NCI-H524 treated with DMSO at 0.1 percent for 48 hours (cell line): ENCODE measurements around the gene GABBR2.
"Not testable (repeated sequence)": the region's sequence is repeated elsewhere in the genome, so short reads cannot be mapped to it uniquely, and the experiment has no call there.

ENCODE experiments used
- DNase-seq: peaks from one replicate; lab custom pipeline; 2025; lab: John Stamatoyannopoulos, UW

GABBR2 gene

GRCh38 chr9:98686961-98687855, 21.5 kb downstream of the GABBR2 start:
- no peak for DNase-seq

- peak; percentile 62 for DNase-seq
These were observed 23.9 kb downstream of the GABBR2 start for GRCh38 chr9:98684816-98685215.

DNA sequence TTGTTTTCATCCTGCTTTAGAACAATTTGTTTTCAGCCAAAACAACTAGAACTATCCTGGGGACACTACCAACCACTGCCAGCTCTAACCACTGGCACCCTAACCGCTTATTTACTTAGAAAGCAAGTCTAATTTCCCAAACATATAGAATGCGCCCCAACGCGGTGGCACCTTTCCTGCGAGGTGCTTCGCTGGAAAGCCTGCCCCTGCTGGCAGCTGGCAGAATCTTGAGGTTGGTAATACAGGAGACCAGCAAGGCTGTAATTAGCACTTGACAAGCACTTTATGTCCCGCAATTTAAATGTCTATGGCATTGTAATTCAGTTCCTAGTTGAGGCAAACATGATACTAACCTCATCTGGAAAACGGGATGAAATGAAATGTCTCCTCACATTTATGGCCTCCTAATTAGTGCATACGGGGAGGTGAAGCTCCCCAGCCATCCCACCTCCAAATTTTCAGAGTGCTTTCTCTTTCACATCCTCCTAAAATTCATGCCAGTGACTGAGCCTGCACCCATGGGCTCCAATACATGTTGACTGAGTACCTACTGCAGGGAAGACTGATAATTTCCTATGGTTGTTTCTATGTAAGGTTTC, 30.4 kb downstream of the GABBR2 start:
- DNase-seq, result no peak

- no peak for DNase-seq
These were observed 35.1 kb downstream of the GABBR2 start for GRCh38 chr9:98673681-98674080.

- DNase-seq, result no peak
These were observed 41.6 kb downstream of the GABBR2 start for GRCh38 chr9:98667005-98667640.

GRCh38 chr9:98665501-98665900, 43.2 kb downstream of the GABBR2 start:
- no peak for DNase-seq

- no peak for DNase-seq
These were observed 48.2 kb downstream of the GABBR2 start for GRCh38 chr9:98660541-98660940.

- no peak for DNase-seq
These were observed 49.8 kb downstream of the GABBR2 start for GRCh38 chr9:98658951-98659351.

DNA sequence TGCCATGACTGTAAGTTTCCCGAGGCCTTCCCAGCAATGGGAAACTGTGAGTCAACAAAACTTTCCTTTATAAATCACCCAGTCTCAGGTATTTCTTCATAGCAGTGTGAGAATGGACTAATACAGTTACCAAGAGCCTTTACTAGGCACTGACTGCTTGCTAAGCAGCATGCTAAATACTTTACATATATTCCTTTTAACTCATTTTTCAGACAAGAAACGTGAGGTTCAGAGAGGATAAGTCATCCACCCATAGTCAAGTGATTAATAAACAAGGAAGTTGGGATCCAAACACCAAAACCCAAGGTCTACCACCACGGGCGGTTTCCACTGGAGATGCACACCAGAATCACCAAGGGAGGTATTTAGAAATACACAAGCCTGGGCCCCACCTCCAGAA, 50.8 kb downstream of the GABBR2 start:
- no peak for DNase-seq

- no peak for DNase-seq
These were observed 52.2 kb downstream of the GABBR2 start for GRCh38 chr9:98656511-98656910.

DNA sequence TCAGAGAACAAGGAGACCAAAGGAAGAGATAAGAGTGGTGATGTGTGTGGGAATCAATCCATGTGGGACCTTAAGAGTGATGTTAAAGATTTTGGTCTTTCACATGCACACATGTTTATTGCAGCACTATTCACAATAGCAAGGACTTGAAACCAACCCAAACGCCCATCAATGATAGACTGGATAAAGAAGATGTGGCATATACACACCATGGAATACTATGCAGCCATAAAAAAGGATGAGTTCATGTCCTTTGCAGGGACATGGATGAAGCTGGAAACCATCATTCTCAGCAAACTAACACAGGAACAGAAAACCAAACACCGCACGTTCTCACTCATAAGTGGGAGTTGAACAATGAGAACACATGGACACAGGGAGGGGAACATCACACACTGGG, 53.3 kb downstream of the GABBR2 start:
- DNase-seq, result not testable (repeated sequence)

GRCh38 chr9:98654247-98654646, 54.5 kb downstream of the GABBR2 start:
- peak; percentile 96 for DNase-seq

GRCh38 chr9:98652741-98653140, 56.0 kb downstream of the GABBR2 start:
- no peak for DNase-seq

GRCh38 chr9:98652302-98652701, 56.4 kb downstream of the GABBR2 start:
- DNase-seq, result no peak

- DNase-seq, result no peak
These were observed 61.5 kb downstream of the GABBR2 start for GRCh38 chr9:98647236-98647635.

- DNase-seq, result no peak
These were observed 64.7 kb downstream of the GABBR2 start for GRCh38 chr9:98644011-98644410.

- no peak for DNase-seq
These were observed 65.9 kb downstream of the GABBR2 start for GRCh38 chr9:98642661-98643312.

DNA sequence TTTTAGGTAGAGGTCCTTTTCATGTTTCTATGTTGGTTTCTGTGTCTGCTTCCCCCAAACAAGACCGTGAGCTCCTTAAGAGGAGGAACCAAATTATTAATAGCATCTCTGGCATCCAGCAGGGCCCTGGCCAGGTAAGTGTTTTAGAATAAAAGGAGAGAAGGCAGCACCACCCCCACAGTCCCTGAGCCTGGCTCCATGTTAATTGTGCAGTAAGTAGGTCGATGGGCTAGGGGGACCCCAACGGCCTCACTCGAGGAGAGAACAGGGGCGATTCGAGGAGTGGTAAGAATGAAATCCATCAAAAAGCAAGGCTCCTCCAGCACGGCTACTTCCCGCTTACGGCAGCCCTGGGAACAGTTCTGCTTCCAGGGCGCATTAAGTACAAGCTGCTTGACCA, 67.0 kb downstream of the GABBR2 start:
- DNase-seq, result no peak

- DNase-seq, result no peak
These were observed 68.3 kb downstream of the GABBR2 start for GRCh38 chr9:98640394-98640793.

GRCh38 chr9:98639133-98639532, 69.6 kb downstream of the GABBR2 start:
- DNase-seq, result no peak

DNA sequence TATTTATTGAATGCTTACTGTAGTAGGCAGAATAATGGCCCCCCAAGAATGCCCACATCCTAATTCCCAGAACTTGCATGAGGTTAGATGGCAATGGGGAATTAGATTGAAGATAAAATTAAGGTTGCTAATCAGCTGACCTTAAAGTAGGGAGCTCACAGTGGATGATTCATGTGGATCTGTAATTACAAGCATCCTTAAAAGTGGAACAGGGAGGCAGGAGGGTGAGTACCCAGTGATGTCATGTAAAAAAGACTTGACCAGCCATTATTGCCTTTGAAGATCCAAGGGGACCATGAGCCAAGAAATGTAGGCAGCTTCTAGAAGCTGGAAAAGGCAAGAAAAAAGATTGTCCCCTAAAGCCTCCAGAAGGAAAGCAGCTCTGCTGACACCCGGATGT, 71.4 kb downstream of the GABBR2 start:
- DNase-seq, result no peak

DNA sequence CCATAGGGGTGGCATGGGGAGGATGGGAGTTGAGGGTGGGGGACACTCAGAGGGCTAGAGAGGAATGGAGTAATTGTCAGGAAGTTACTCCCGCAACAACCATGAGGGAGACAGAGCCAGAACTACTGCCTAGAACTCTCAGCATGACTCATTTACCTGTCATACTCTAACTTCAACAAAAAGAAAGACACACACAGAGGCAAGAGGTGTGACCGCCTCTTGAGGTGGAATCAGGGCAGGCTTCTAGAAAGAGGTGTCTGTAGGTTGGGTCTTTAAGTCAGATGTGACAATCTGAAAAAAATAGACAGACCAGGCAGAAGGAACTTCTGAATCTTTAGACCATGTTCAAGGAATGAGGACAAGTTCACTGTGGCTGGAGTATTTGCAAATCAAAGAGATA, 73.4 kb downstream of the GABBR2 start:
- no peak for DNase-seq
